Kidney epithelial cell (primary cell): ENCODE measurements around the gene MAGEA9B. TPM values are rescaled to one million over a fixed set of nuclear protein-coding genes. Genes with fewer than 3 reads are reported as not detected.
"Not testable (repeated sequence)": the region's sequence is repeated elsewhere in the genome, so short reads cannot be mapped to it uniquely, and the experiment has no call there.

Experiments
- DNase-seq: peaks from one replicate; pipeline ENCODE4 v3.0.0-alpha.2; 2010; ENCODE audit warnings: low read depth
- H3K27me3 ChIP-seq: 2 replicates; pipeline ENCODE4 v1.6.0; 2011; ENCODE audit warnings: low read length; ENCODE audit not compliant: control insufficient read depth, insufficient read depth
- H3K36me3 ChIP-seq: 2 replicates; pipeline ENCODE4 v1.5.1; 2011; ENCODE audit warnings: low read length; ENCODE audit not compliant: control insufficient read depth, insufficient read depth
- H3K4me3 ChIP-seq: 2 replicates; pipeline ENCODE4 v1.5.1; 2011; ENCODE audit warnings: low read depth, mild to moderate bottlenecking, control low read depth, low read length
- CTCF ChIP-seq: IDR thresholded peaks from 2 replicates; pipeline ENCODE4 v1.5.1; 2011; ENCODE audit warnings: mild to moderate bottlenecking, moderate library complexity, low read length, control low read depth, inconsistent platforms; ENCODE audit not compliant: insufficient read depth, poor library complexity, severe bottlenecking
- total RNA-seq: library from RNA; depleted of rRNA; stranded (reverse); fragments of >200 nt; gene quantifications from 2 replicates; pipeline ENCODE4 v1.2.3, GENCODE V29; 2015

The MAGEA9B gene
- total RNA-seq, 1 donor from 2014 or later: 0.17 TPM

DNA sequence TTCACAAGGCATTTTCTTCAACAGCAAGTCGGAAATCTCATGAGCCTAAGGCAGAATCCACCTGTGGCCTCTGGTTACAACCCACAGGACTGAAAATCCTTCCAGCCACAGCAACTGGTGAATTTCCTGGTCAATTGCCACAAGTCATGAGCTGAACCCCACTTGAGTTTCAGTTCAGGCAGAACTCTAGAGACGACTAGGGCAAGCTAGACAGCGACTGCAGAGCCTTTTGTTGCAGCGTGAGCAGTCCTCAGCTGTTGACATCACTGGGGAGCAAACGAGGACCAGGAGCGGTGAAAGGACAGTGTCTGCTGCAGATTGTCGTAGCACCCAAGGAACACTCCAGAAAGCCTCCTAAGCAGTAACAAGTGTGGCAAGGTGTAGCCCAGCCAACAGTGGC lies 8.7 kb upstream of the MAGEA9B start:
- DNase-seq, H3K36me3 ChIP-seq, H3K4me3 ChIP-seq, H3K27me3 ChIP-seq: not testable (repeated sequence)

- H3K4me3 ChIP-seq, H3K27me3 ChIP-seq, DNase-seq, H3K36me3 ChIP-seq: not testable (repeated sequence)
Observed at GRCh38 chrX:149595214-149595613, 8.0 kb upstream of the MAGEA9B start, which contains the start of gene HSFX2. TSS of gene HSFX2 (minus strand) at chrX:149595314. CDS start at chrX:149594700, 614 bp downstream.

DNA sequence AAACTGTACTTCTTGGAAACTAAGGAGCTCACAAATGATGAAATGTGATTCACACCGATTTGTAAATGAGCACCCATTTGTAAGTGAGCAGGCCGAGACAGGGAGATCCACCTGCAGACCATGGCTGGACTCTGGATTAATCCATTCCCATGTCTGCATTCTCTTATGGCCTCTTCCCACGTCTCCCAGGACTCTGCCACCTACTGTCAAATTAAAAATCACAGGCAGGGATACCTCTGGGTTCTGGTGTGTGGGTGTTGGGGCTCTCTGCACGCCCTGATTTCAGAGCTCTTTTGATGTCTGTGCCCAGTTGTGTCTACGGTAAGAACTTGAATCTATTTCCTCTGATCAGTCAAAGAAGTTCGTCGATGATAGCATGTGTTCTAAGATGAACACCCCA lies 3.7 kb upstream of the MAGEA9B start:
- not testable (repeated sequence) for H3K4me3 ChIP-seq, DNase-seq, H3K27me3 ChIP-seq, H3K36me3 ChIP-seq

DNA sequence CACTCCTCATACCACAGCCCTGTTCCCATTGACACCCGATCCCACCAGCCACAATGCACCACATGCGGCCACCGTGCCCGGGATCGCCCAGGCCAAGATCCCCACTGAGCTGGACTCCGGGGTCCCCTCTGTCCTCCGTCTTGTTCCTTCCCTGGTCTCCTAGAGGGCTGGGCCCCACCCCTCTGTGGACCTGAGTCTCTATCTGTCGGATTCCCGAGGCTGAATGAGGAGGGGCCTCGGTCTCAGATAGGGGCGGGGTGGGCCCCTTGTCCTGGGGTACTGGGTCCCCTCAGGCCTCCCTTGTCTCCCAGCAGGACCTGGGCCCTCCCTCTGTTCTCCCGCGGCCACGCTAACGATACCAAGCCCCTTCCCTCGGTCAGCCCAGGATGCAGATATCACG lies 1.6 kb downstream of the MAGEA9B start:
- not testable (repeated sequence) for DNase-seq

DNA sequence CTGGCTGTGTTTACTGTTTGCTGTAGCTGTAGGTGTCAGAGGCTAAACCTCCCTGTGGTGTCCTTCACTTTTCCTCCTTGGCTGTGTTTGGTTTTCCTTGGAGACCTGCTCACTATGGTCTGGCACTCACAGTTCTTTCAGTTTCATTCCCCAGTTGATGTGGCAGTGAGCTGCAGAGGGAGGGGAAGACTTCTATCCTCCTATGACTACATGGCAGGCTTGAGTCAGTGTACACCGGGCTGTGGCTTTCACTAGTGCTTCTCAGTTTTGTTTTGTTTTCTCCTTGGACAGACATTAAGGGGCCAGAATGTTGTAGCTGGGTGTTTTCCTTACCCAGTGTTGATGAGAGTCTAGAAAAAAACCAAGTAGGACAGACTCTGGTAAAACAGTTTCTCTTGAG lies 13.8 kb downstream of the MAGEA9B start:
- not testable (repeated sequence) for H3K4me3 ChIP-seq, DNase-seq, H3K36me3 ChIP-seq, H3K27me3 ChIP-seq

More for the DNA sequence above, 1.6 kb downstream of the MAGEA9B start:
- not testable (repeated sequence) for H3K36me3 ChIP-seq, H3K27me3 ChIP-seq, H3K4me3 ChIP-seq

DNA sequence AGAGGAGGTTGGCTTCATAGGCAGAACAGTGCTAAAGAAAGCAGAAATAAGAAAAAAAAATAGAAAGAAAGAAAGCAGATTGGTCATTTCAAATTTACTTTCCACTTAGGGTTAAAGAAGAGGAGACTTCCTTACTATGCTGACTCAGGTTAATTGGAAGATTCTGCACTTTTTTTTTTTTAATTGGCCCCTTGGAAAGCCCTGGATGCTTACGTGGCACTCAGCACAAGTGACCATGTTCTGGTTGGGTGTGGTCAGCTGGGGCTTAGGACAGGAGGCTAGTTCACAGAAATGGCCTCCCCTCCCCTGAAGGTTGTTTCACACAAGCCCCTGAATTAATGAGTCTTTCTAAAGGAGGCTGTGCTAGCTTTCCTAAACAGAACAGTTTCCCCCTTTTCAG lies 14.5 kb downstream of the MAGEA9B start:
- H3K27me3 ChIP-seq: no peaks in the 10 kb centered on the region
- DNase-seq: no peak
- no peaks in the 10 kb centered on the region for H3K36me3 ChIP-seq
- H3K4me3 ChIP-seq: no peak overlapping the region
- TF ChIP-seq CTCF: no peak

DNA sequence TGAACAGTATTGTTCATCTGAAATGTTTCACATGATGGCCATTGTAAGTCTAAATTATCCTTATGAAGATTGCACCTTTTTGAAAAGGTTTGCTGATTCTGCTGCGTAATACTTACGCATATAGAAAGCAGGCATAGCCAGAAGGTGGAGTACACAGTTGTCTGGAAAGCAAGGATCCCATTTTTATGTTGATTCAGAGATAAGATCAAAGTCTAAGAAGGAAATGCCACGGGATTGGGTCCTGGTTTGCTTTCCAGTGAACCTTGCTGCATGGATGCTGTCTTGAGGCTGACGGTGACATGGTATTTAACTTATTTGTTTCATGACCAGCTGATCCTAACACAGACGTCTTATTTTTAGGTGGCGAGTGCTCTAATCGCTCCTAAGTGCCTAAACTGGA lies 15.5 kb downstream of the MAGEA9B start:
- Histone ChIP-seq H3K4me3 (no peak overlapping the region), H3K27me3 (no peaks in the 10 kb centered on the region), H3K36me3 (no peaks in the 10 kb centered on the region)
- no peak for DNase-seq
- TF ChIP-seq CTCF: no peak

- no peaks in the 10 kb centered on the region for H3K27me3 ChIP-seq
- no peak overlapping the region for H3K4me3 ChIP-seq
- TF ChIP-seq CTCF: no peak
- no peaks in the 10 kb centered on the region for H3K36me3 ChIP-seq
- no peak for DNase-seq
Observed at GRCh38 chrX:149570668-149571067, 16.6 kb downstream of the MAGEA9B start.

GRCh38 chrX:149569770-149570169 lies 17.5 kb downstream of the MAGEA9B start:
- Histone ChIP-seq H3K27me3 (no peaks in the 10 kb centered on the region), H3K36me3 (no peaks in the 10 kb centered on the region), H3K4me3 (no peak overlapping the region)
- DNase-seq: no peak
- no peak for TF ChIP-seq CTCF
